ENCODE measurements around the gene TMC7.
"Not testable (repeated sequence)": the region's sequence is repeated elsewhere in the genome, so short reads cannot be mapped to it uniquely, and the experiment has no call there.

TMC7 gene

DNA sequence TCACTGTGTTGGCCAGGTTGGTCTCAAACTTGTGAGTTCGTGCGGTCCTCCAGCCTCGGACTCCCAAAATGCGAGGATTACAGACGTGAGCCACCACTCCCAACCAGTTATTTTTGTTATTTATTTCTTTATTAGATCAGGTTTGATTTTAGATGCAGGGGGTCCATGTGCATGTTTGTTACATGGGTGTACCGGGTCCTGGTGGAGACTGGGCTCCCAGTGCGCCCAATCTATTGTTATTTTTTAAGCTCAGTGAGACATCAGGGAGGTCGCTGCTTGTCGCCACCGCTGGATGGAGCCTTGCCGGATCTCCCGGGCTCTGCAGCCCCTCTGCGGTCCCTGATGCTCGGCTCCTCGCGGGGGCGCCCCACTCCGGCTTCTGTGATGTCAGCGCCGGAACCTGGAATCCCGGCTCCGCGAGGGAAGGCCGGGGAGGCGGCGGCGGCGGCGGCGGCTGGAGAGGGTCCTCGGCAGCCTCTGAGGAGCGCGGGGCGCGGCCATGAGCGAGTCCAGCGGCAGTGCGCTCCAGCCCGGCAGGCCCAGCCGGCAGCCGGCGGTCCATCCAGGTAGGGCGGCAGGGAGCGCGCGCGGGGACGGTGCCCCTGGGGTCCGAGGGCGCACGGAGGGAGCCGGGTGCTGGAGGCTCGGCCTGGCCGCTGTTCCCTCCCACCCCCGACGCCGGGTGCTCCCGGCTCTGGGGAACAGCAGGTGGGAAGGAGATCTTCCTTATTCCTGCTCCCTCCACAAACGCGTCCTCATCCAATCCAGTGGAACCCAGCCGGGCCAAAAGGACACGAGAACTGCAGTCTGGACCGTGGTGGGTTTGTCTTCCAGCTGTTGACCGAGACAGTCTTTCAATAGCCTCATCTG is at the start of gene TMC7:
TMC7 (plus strand) TSS at position 370 of the 870 bp plus-strand sequence; CDS start at position 500, 130 bp downstream.
- DNase-seq, result peak; percentile 65 to 74

GRCh38 chr16:18936727-18937340 is 46.9 kb upstream of the TMC7 start:
- no peak for DNase-seq

DNA sequence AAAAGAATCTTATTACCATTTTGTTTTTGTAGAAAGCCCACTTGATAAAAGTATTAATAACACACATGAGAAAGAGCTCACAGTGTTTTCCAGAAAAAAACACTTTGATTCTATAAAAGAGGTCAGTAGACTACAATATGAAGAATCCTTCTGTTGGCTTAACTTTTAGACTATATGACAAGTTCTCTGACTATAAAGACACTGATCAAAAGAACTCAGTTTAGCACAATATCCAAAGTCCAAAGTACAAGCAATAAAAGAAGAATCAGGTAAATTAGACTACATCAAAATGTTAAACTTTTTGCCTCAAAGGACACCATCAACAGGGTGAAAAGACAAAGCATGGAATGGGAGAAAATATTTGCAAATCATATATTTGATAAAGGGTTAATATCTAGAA is 46.3 kb upstream of the TMC7 start:
- DNase-seq, result no peak

- DNase-seq, result no peak
Measured at GRCh38 chr16:18938986-18939385, 44.7 kb upstream of the TMC7 start.

- DNase-seq, result no peak
Measured at GRCh38 chr16:18941471-18941870, 42.3 kb upstream of the TMC7 start.

- DNase-seq, result no peak
Measured at GRCh38 chr16:18942061-18942460, 41.7 kb upstream of the TMC7 start.

GRCh38 chr16:18943414-18943813 is 40.3 kb upstream of the TMC7 start:
- DNase-seq, result no peak

- DNase-seq, result no peak
Measured at GRCh38 chr16:18945233-18945632, 38.5 kb upstream of the TMC7 start.

DNA sequence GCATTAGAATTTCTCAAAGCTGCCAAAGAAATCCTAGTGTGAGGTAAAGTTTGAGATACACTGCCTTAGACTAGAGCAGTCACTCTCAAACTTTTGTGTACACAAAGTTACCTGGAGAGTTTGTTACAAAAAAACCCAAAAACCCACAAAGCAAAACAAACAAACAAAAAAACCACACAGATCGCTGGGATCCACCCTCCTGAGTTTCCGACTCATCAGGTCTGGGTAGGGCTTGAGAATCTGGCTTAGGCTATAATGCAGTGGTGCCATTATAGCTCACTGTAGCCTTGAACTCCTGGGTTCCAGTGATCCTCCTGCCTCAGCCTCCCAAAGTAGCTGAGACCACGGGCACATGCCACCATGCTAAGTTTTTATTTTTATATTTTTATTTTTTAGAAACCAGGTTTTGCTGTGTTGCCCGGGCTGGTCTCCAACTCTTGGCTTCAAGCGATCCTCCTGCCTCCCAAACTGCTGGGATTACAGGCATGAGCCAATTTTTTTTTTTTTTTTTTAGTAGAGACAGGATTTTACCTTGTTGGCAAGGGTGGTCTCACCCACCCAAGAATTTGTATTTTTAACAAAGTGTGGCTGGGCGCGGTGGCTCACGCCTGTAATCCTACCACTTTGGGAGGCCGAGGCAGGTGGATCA is 35.2 kb upstream of the TMC7 start:
- DNase-seq, result no peak

GRCh38 chr16:18950469-18951185 is 33.1 kb upstream of the TMC7 start:
- DNase-seq, result no peak

- DNase-seq, result no peak
Measured at GRCh38 chr16:18953547-18953946, 30.2 kb upstream of the TMC7 start.

DNA sequence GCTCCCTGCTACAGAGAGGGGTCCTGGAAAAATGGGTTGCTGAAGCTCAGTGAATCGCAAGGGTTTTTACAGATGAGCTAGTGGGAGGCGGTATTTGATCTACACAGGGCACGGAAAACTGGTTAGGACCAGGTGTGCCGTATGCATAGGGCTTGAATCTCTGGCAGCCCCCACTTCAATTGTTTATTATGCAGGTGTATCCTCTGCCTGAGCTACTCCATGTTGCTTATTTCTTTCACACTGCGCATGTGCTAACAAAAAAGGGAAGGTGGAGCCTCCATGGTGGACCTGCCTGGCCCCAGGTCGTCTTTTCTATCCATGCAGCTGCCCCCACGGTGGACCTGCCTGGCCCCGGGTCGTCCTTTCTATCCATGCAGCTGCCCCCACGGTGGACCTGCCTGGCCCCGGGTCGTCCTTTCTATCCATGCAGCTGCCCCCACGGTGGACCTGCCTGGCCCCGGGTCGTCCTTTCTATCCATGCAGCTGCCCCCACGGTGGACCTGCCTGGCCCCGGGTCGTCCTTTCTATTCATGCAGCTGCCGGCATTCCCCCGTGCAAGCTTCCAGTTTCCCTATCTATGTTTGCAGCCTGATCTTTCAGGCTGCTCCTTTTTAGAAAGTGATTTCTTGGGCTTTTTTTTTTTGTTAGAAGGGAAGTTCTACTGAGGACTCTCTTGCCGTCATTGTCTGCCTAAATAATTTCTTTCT is 27.7 kb upstream of the TMC7 start:
- DNase-seq, result peak in 1 of 2 experiments; percentile 14

DNA sequence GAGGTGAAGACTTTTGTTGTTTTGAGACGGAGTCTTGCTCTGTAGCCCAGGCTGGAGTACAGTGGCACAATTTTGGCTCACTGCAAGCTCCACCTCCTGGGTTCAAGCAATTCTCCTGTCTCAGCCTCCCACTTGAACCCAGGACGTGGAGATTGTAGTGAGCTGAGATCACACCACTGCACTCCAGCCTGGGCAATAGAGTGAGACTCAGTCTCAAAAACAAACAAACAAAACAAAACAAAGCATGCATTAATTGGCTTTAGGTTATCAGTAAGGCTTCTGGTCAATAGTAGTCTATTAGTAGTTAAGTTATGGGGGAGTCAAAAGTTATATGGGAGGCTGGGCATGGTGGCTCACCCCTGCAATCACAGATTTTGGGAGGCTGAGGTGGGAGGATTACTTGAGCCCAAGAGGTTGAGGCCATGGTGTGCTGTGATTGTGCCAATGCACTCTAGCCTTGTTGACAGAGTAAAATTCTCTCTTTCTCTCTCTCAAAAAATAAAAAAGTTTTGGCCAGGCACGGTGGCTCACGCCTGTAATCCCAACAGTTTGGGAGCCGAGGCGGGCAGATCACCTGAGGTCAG is 27.0 kb upstream of the TMC7 start:
- DNase-seq, result not testable (repeated sequence)

DNA sequence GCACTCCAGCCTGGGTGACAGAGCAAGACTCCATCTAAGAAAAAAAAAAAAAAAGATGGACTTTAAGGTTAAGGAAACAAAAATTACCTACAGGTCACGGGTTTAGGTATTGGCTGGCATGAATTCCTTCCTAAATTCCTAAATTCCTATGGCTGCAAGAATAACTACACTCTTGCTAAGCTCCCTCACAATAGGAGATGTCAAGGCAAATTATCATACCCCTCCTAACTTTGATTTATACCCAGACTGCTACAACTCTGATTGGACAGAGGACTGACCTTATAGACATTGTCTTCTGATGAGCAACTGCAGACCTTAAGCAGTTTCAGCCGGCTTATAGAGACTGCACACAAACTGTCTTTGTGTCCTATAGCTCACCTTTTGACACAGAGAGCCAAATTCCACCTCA is 25.1 kb upstream of the TMC7 start:
- no peak for DNase-seq

- no peak for DNase-seq
Measured at GRCh38 chr16:18959031-18959505, 24.7 kb upstream of the TMC7 start.

- DNase-seq, result no peak
Measured at GRCh38 chr16:18965555-18965954, 18.2 kb upstream of the TMC7 start.

DNA sequence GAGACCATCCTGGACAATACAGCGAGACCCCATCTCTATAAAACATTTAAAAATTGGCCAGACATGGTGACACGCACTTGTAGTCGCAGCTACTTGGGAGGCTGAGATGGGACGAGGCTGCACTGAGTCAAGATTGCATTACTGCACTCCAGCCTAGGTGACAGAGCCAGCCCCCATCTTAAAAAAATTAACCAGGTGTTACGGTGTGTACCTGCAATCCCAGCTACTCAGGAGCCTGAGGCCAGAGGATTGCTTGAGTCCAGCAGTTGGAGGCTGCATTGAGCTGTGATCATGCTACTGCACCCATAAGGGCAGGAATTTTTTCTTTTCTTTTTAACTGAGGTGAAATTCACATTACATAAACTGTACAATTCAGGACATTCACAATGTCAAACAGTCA is 16.9 kb upstream of the TMC7 start:
- no peak for DNase-seq

DNA sequence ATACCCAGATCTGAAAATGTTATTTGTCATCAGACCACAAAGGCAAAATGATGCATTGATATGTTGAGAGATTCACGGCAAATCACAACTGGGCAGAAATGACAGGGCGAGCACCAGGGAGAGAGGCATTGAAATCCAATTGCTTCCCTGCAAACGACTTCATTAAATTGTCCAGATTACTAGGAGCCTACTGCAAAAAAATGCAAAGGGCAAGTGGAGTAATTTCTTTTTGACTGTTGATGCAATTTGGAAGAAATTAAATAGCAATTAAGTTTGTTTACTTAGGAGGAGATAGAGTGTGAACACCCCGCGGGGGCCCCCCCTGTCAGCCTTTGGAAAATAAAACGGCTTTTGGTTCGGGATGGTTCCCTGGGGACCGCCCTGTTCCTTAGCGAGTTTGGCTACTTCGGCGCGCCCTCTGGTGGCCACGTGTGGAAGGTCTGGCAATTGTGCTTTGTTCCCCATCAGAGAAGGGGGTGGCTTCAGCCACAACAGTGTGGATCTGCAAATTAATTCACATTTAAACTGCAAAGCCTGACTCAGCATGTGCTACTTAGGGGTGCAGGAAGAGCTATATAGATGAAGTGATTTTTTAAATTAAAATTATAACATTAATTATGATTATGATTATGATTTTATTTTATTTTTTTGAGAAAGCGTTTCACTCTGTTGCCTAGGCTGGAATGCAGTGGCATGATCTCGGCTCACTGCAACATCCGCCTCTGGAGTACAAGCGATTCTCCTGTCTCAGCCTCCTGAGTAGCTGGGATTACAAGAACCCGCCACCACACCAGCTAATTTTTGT is 14.5 kb upstream of the TMC7 start:
- DNase-seq, result peak in 1 of 2 experiments; percentile 21

DNA sequence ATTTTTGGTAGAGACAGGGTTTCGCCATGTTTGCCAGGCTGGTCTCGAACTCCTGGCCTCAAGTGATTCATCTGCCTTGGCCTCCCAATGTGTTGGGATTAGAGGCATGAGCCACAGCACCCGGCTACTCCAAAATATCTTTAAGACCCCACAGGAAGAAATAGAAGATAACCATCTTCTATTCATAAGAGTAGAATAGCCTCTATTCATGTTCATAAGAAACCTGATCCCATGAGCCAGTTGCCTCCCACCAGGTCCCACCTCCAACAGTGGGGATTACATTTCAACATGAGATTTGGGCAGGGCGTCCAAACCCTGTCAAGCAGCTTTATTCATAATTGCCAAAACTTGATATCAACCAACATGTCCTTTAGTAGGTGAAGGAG is 13.9 kb upstream of the TMC7 start:
- no peak for DNase-seq

GRCh38 chr16:18975109-18975508 is 8.6 kb upstream of the TMC7 start:
- DNase-seq, result no peak

- no peak for DNase-seq
Measured at GRCh38 chr16:18979936-18980335, 3.8 kb upstream of the TMC7 start.
